Measurements from ENCODE around the gene SLC35G3.

SLC35G3 gene

GRCh38 chr17:35163886-35164285 is 30.3 kb downstream of the SLC35G3 start:
- TF ChIP-seq, protein P1, sequence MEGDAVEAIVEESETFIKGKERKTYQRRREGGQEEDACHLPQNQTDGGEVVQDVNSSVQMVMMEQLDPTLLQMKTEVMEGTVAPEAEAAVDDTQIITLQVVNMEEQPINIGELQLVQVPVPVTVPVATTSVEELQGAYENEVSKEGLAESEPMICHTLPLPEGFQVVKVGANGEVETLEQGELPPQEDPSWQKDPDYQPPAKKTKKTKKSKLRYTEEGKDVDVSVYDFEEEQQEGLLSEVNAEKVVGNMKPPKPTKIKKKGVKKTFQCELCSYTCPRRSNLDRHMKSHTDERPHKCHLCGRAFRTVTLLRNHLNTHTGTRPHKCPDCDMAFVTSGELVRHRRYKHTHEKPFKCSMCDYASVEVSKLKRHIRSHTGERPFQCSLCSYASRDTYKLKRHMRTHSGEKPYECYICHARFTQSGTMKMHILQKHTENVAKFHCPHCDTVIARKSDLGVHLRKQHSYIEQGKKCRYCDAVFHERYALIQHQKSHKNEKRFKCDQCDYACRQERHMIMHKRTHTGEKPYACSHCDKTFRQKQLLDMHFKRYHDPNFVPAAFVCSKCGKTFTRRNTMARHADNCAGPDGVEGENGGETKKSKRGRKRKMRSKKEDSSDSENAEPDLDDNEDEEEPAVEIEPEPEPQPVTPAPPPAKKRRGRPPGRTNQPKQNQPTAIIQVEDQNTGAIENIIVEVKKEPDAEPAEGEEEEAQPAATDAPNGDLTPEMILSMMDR (conservative IDR thresholded peaks at IDR 0.05; ENCODE audit: low read depth): no peak
- H3K27ac ChIP-seq: no peak overlapping the region
- no peak for DNase-seq (ENCODE audit: low spot score)
- ChIA-PET POLR2A (ENCODE audit: low non-redundant PET) (no interaction called here), CTCF (interaction anchor here (0.7 kb wide), 2 partner anchors 75 to 667 kb away, joined by 3 read pairs; no protein-coding TSS in a partner anchor)

DNA sequence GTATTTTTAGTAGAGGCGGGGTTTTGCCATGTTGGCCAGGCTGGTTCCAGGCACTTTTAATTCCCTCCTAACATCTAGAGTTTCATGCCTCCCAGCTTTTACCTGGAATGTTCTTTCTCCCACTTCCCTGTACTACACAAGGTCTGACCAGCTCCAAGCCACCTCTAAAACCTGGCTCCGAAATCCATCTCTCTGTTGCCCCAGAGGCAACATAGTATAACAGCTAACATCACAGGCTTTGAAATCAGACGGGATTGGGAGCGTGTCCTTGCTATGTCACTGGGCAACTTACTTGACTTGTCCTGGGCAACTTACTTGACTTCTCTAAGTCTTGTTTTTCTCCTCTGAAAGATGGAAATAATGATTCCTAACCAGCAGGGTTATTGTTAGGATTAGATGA is 31.4 kb downstream of the SLC35G3 start:
- DNase-seq (ENCODE audit: low spot score): no peak
- H3K27ac ChIP-seq: no peak overlapping the region
- CTCF ChIA-PET: no interaction called here
- TF ChIP-seq, protein P1 (conservative IDR thresholded peaks at IDR 0.05; ENCODE audit: low read depth): no peak
- POLR2A ChIA-PET (ENCODE audit: low non-redundant PET): no interaction called here

DNA sequence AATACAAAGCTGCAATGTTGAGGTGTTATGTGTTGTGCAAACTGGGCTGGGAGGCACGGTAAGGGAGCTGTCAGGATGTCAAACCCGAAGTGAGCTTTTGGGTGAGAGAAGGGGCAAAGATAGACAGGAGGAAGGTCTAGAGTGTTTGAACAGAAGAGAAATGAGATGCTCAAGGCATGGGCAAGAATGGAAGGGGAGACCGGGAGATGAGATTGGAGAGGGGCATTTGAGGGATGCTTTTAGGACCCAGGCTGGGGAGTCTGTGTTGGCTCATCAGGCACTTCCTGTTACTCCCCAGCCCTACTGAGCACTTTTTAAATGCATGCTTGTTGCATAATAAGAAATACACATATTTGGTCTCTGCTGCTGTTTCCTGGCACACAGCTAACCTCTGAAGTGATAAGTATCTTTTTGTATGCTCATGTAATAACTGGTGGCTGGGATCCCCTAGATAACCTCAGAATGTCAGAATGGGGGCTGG is 32.9 kb downstream of the SLC35G3 start:
- ChIA-PET CTCF (interaction anchor here (0.5 kb wide), 1 partner anchor 9 kb away, joined by 3 read pairs; no protein-coding TSS in a partner anchor), POLR2A (ENCODE audit: low non-redundant PET) (no interaction called here)
- DNase-seq (ENCODE audit: low spot score): no peak
- TF ChIP-seq, protein P1 (conservative IDR thresholded peaks at IDR 0.05; ENCODE audit: low read depth): no peak
- H3K27ac ChIP-seq: no peak overlapping the region

DNA sequence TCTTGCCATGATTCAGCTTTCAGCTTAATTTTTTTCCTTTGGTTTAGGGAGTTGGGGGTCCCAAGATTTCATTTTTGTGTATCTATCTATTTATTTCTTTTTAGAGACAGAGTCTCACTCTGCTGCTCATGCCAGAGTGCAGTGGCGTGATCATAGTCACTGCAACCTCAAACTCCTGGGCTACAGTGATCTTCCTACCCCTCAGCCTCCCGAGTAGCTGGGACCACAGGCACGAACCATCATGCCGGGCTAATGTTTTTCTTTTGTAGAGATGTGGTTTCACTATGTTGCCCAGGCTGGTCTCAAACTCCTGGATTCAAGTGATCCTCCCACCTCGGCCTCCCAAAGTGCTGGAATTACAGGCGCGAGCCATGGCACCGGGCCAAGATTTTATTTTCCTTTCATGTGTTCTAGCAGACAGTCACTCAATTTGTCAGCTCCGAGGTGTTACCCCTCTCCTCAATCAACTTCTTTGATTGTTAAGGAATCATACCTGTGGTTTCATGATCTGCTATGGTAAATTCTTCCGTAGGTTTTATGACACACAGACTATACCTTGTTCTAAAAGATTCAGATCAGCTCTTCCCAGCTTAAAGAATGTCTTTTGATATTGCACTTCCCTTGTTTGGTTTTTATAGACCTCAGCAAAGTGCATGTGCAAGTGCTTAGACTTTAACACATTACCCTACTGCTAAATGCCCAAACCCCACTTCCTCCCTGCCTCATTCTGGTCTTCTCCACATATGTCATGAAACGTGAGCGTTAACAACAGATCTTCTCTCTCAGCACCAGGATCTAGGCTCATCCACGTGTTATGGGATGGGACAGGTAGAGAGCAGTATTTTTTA is 33.6 kb downstream of the SLC35G3 start:
- H3K27ac ChIP-seq: no peak overlapping the region
- CTCF ChIA-PET: interaction anchor here (0.5 to 0.9 kb wide), 2 partner anchors 8 to 373 kb away, joined by 3 to 4 read pairs; no protein-coding TSS in a partner anchor
- DNase-seq (ENCODE audit: low spot score): no peak
- TF ChIP-seq, protein P1 (conservative IDR thresholded peaks at IDR 0.05; ENCODE audit: low read depth): no peak
- POLR2A ChIA-PET (ENCODE audit: low non-redundant PET): no interaction called here

- no peak overlapping the region; the same call in 1 of the 2 replicates for H3K27ac ChIP-seq
- ChIA-PET POLR2A (ENCODE audit: low non-redundant PET) (no interaction called here), CTCF (interaction anchor here (0.9 kb wide), 1 partner anchor 374 kb away, joined by 4 read pairs; no protein-coding TSS in a partner anchor)
- no peak for DNase-seq (ENCODE audit: low spot score)
- TF ChIP-seq, protein P1 (conservative IDR thresholded peaks at IDR 0.05; ENCODE audit: low read depth): no peak
Measured at GRCh38 chr17:35159940-35160339, 34.3 kb downstream of the SLC35G3 start.

- CTCF ChIA-PET: interaction anchor here (0.6 kb wide), 1 partner anchor 66 kb away, joined by 3 read pairs; no protein-coding TSS in a partner anchor
- H3K27ac ChIP-seq: no peak overlapping the region
- POLR2A ChIA-PET (ENCODE audit: low non-redundant PET): no interaction called here
- TF ChIP-seq, protein P1 (conservative IDR thresholded peaks at IDR 0.05; ENCODE audit: low read depth): no peak
- no peak for DNase-seq (ENCODE audit: low spot score)
Measured at GRCh38 chr17:35155246-35155645, 38.9 kb downstream of the SLC35G3 start.
